ENCODE measurements around the gene CACNA2D3. TPM values are rescaled to one million over a fixed set of nuclear protein-coding genes. Genes with fewer than 3 reads are reported as not detected.

The CACNA2D3 gene
- total RNA-seq, 2 donors from 2014 or later = 1.1 to 5.9 TPM

GRCh38 chr3:54743755-54744154 is 621.4 kb downstream of the CACNA2D3 start:
- Histone ChIP-seq H3K27ac (no peak overlapping the region), H3K9me3 (no peaks in the 10 kb centered on the region), H3K4me3 (no peak overlapping the region), H3K4me1 (replicated peaks) (no peaks in the 10 kb centered on the region), H3K27me3 (replicated peaks; ENCODE audit: insufficient read depth) (no peaks in the 10 kb centered on the region), H3K36me3 (no peaks in the 10 kb centered on the region)
- 96% methylated on average over 1 of the region's 1 CpG for WGBS
- no peak for DNase-seq (ENCODE audit: low spot score)
- intact Hi-C loops (cut with DNase I) = no loop called here
- no peak for TF ChIP-seq CTCF (IDR thresholded peaks at IDR 0.05)
- no peak for TF ChIP-seq POLR2A (IDR thresholded peaks at IDR 0.05)
- no peak for TF ChIP-seq POLR2AphosphoS5 (IDR thresholded peaks at IDR 0.05)

GRCh38 chr3:54744291-54744690 is 621.9 kb downstream of the CACNA2D3 start:
- DNase-seq (ENCODE audit: low spot score) = no peak
- Histone ChIP-seq H3K27me3 (replicated peaks; ENCODE audit: insufficient read depth) (no peaks in the 10 kb centered on the region), H3K36me3 (no peaks in the 10 kb centered on the region), H3K4me1 (replicated peaks) (no peaks in the 10 kb centered on the region), H3K9me3 (no peaks in the 10 kb centered on the region), H3K27ac (no peak overlapping the region), H3K4me3 (no peak overlapping the region)
- 97% methylated on average over 1 of the region's 1 CpG for WGBS
- no peak for TF ChIP-seq POLR2A (IDR thresholded peaks at IDR 0.05)
- intact Hi-C loops (cut with DNase I) = no loop called here

GRCh38 chr3:54745843-54746242 is 623.5 kb downstream of the CACNA2D3 start:
- Histone ChIP-seq H3K9me3 (no peaks in the 10 kb centered on the region), H3K4me3 (no peak overlapping the region), H3K36me3 (no peaks in the 10 kb centered on the region), H3K27me3 (replicated peaks; ENCODE audit: insufficient read depth) (no peaks in the 10 kb centered on the region), H3K27ac (no peak overlapping the region), H3K4me1 (replicated peaks) (no peaks in the 10 kb centered on the region)
- DNase-seq (ENCODE audit: low spot score) = no peak
- intact Hi-C loops (cut with DNase I) = no loop called here
- WGBS = 70% methylated on average over 4 of the region's 4 CpGs
- TF ChIP-seq POLR2A (IDR thresholded peaks at IDR 0.05) (no peak), CTCF (IDR thresholded peaks at IDR 0.05) (no peak), POLR2AphosphoS5 (IDR thresholded peaks at IDR 0.05) (no peak)

GRCh38 chr3:54746722-54747121 is 624.4 kb downstream of the CACNA2D3 start:
- TF ChIP-seq POLR2AphosphoS5 (IDR thresholded peaks at IDR 0.05) = no peak
- no peak for TF ChIP-seq POLR2A (IDR thresholded peaks at IDR 0.05)
- TF ChIP-seq CTCF (IDR thresholded peaks at IDR 0.05) = no peak
- no peaks in the 10 kb centered on the region for H3K4me1 ChIP-seq (replicated peaks)
- H3K4me3 ChIP-seq = no peak overlapping the region
- no peaks in the 10 kb centered on the region for H3K27me3 ChIP-seq (replicated peaks; ENCODE audit: insufficient read depth)
- H3K36me3 ChIP-seq = no peaks in the 10 kb centered on the region
- DNase-seq (ENCODE audit: low spot score) = no peak
- intact Hi-C loops (cut with DNase I) = no loop called here
- H3K27ac ChIP-seq = no peak overlapping the region
- 28% methylated on average over 1 of the region's 1 CpG for WGBS
- no peaks in the 10 kb centered on the region for H3K9me3 ChIP-seq

GRCh38 chr3:54755756-54756155 is 633.4 kb downstream of the CACNA2D3 start:
- H3K4me3 ChIP-seq = no peak overlapping the region
- H3K36me3 ChIP-seq = no peaks in the 10 kb centered on the region
- no peaks in the 10 kb centered on the region for H3K27me3 ChIP-seq (replicated peaks; ENCODE audit: insufficient read depth)
- H3K27ac ChIP-seq = no peak overlapping the region
- no peak for DNase-seq (ENCODE audit: low spot score)
- no peaks in the 10 kb centered on the region for H3K9me3 ChIP-seq
- TF ChIP-seq POLR2A (IDR thresholded peaks at IDR 0.05) = no peak
- TF ChIP-seq CTCF (IDR thresholded peaks at IDR 0.05) = no peak
- TF ChIP-seq POLR2AphosphoS5 (IDR thresholded peaks at IDR 0.05) = no peak
- no peaks in the 10 kb centered on the region for H3K4me1 ChIP-seq (replicated peaks)
- intact Hi-C loops (cut with DNase I) = no loop called here
